ENCODE data around the gene MOB3C.
A peak's percentile ranks its signal among the peaks of the same experiment; 100 is the strongest.

The MOB3C gene

DNA sequence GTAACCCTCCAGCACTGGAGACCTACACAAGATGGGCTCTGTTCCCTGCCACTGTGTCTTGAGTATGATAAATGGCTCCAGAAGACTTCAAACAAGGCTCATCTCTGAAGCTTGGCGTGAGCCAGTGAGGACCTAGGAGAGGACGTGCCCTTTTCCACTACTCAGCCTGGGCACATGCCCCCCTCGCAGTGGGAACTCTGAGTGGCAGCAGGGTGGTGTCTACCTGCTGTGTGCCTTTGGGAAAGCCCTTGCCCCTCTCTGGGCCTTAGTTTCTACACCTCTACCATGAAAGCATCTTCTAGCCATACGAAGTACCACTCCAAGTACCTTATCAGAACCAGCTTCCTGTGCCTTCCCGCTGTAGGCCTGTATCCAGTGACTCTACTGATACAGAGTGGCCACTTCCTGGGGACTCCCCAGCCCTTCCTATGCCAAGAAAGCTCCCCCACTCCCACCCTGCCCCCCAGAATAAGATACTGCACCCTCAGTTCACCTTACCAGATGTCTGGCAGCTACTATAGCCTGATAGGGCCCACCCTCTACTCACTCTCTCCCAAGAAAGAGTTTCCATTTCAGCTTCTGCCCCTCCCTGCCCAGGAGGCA lies 3.1 kb upstream of the MOB3C start:
- H3K4me1 ChIP-seq, result peaks cover 71% of the 10 kb centered on the region
- no peaks in the 10 kb centered on the region for H4K20me1 ChIP-seq
- peak overlapping the region; percentile 62; the same call in 1 of the 2 replicates for H3K27ac ChIP-seq
- H3K9me3 ChIP-seq, result no peaks in the 10 kb centered on the region
- H3K9ac ChIP-seq, result 0 out of 2 replicates have a peak overlapping the region, but pooled peaks have one; percentile 21
- H3K4me3 ChIP-seq, result peak overlapping the region; percentile 24; the same call in 1 of the 2 replicates
- TF ChIP-seq Cebpa-rat (IDR thresholded peaks at IDR 0.05), result no peak
- no peaks in the 10 kb centered on the region for H3K27me3 ChIP-seq
- H3K4me2 ChIP-seq, result peak overlapping the region; percentile 97
- no peaks in the 10 kb centered on the region for H3K36me3 ChIP-seq

DNA sequence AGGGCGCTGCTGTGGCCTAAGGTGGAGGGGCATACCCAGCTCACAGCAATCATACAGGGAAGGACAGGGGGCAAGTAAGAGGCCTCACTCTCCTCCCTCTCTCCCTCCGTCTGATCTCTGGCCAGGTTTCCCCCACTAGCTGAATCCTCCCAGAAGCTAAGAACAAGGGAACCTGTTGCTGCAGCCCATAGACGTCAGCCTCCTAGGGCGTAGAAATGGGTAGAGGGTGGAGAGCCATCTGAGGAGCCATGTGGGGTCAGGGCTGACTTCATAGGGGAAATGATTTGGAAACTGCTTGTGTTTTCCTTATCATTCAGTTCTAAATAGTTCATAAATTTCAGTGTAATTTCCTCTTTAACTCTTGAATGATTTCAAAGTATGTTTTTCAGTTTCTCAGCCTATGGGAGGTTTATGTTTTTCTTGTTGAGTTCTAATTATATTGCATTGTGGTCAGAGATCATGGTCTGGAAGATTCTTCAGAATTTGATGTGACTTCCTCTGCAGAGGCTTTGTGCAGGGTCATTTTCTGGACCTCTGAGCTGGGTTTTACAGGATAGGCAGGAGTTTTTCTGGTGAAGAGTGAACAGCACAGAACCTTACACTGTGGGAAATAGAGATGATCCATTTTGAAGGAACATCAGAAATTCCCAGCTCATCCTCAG lies 2.3 kb upstream of the MOB3C start:
- H3K36me3 ChIP-seq, result no peaks in the 10 kb centered on the region
- H3K4me1 ChIP-seq, result peaks cover 76% of the 10 kb centered on the region
- H3K4me3 ChIP-seq, result peak overlapping the region; percentile 24; the same call in 1 of the 2 replicates
- no peaks in the 10 kb centered on the region for H4K20me1 ChIP-seq
- peak overlapping the region; percentile 62 for H3K27ac ChIP-seq
- H3K9ac ChIP-seq, result peak overlapping the region; percentile 21; the same call in 1 of the 2 replicates
- no peaks in the 10 kb centered on the region for H3K27me3 ChIP-seq
- H3K9me3 ChIP-seq, result no peaks in the 10 kb centered on the region
- H3K4me2 ChIP-seq, result peak overlapping the region; percentile 97
- no peak for TF ChIP-seq Cebpa-rat (IDR thresholded peaks at IDR 0.05)

DNA sequence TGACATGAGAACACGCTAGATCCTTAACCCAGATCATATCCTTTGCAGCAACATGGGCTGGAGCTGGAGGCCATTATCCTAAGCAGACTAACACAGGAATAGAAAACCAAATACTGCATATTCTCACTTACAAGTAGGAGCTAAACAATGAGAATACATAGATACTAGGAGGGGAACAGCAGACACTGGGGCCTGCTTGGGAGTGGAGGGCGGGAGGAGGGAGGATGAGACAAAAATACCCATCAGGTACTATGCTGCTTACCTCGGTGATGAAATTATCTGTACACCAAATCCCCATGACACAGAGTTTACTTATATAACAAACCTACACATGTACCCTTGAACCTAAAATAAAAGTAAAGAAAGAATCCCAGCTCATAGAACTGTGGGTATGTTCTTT lies 1.2 kb upstream of the MOB3C start:
- TF ChIP-seq Cebpa-rat (IDR thresholded peaks at IDR 0.05), result no peak
- Histone ChIP-seq H3K27me3 (no peaks in the 10 kb centered on the region), H3K9me3 (no peaks in the 10 kb centered on the region), H3K27ac (0 out of 2 replicates have a peak overlapping the region, but pooled peaks have one; percentile 62), H3K36me3 (no peaks in the 10 kb centered on the region), H3K9ac (no peak overlapping the region), H3K4me1 (peaks cover 79% of the 10 kb centered on the region), H4K20me1 (no peaks in the 10 kb centered on the region), H3K4me2 (peak overlapping the region; percentile 97), H3K4me3 (no peak overlapping the region)

DNA sequence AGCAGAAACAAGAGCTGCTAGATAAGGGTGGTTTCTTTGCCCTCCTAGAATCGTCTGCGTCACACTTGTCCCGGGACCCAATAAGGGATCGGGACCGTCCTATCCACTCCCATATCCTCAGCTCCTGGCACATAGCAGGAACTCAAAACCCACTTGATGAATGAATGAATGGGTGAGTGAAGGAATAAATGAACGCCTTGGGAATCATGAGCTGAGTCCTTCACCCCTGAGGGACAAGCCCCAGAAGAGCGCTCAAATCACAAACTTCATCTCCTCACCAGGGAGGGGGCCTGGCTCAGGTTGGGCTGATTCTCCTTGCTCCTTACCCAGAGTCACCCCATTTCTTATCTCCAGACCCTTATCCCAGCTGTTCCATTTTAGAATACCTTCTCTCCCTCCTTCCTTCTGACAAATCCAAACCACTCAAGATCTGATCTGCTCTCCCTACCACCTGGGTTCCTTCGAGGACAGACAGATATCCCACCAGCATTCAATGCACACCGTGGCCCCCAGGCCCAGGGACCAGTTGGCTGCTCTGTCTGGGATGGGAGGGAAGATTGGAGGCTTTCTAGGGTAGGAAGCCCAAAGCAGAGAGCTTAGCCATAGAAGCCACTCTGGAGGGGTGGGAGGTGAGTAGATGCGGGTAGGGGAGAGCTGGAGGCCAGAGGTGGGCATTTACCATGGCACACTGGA lies 643 bp upstream of the MOB3C start:
- H4K20me1 ChIP-seq, result no peaks in the 10 kb centered on the region
- no peaks in the 10 kb centered on the region for H3K9me3 ChIP-seq
- peak overlapping the region; percentile 97 for H3K4me2 ChIP-seq
- H3K27ac ChIP-seq, result peak overlapping the region; percentile 81
- H3K4me3 ChIP-seq, result peak overlapping the region; percentile 85
- TF ChIP-seq Cebpa-rat (IDR thresholded peaks at IDR 0.05), result no peak
- H3K9ac ChIP-seq, result peak overlapping the region; percentile 82
- H3K27me3 ChIP-seq, result no peaks in the 10 kb centered on the region
- H3K4me1 ChIP-seq, result peaks cover 85% of the 10 kb centered on the region
- H3K36me3 ChIP-seq, result no peaks in the 10 kb centered on the region

DNA sequence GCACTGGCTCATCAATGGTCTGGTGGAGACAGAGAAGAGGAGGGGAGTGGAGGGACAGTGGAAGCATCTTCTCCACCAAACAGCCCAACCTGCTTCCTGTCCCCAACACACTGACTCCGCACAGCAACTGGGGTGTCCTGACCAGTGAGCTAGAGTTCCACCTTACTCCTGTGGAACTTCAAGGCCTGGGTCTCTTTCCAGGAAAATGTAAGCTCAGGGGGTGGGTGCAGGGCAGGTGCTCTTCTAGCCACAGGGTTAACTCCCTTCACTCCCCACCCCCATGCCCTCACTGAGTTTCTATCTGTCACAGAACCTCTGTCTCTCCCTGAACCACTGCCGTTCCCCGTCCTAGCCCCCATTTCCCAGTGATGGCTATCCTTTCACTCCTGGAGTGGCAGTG lies 876 bp downstream of the MOB3C start:
- H3K4me1 ChIP-seq, result peaks cover 90% of the 10 kb centered on the region
- TF ChIP-seq Cebpa-rat (IDR thresholded peaks at IDR 0.05), result no peak
- peak overlapping the region; percentile 97 for H3K4me2 ChIP-seq
- no peaks in the 10 kb centered on the region for H3K27me3 ChIP-seq
- no peaks in the 10 kb centered on the region for H3K9me3 ChIP-seq
- no peaks in the 10 kb centered on the region for H3K36me3 ChIP-seq
- H3K4me3 ChIP-seq, result peak overlapping the region; percentile 85
- H3K9ac ChIP-seq, result peak overlapping the region; percentile 82
- H4K20me1 ChIP-seq, result no peaks in the 10 kb centered on the region
- peak overlapping the region; percentile 81 for H3K27ac ChIP-seq

DNA sequence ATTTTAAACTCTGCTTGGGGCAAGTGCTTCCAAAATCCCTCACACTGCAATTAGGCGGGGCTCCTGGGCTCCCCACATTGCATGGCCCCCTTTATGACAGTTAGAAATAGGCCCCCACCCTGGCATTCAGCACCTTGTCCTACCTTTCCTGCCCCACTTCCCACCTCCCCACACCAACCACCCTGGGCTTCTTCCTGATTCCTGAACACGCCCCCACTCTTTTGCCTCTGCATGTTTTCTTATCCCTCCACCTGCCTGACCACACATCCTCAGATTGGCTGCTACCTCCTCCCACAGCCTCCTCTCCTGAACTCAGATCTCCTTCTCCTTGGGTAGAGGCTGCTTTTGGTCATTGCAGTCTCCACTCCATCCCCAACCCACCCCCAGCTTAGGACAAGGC lies 1.5 kb downstream of the MOB3C start:
- Histone ChIP-seq H4K20me1 (no peaks in the 10 kb centered on the region), H3K36me3 (peaks cover under 1% of the 10 kb centered on the region; the same call in 1 of the 2 replicates), H3K4me1 (peaks cover 83% of the 10 kb centered on the region), H3K4me2 (peak overlapping the region; percentile 97), H3K9me3 (no peaks in the 10 kb centered on the region), H3K27me3 (no peaks in the 10 kb centered on the region), H3K27ac (no peak overlapping the region), H3K4me3 (no peak overlapping the region), H3K9ac (0 out of 2 replicates have a peak overlapping the region, but pooled peaks have one; percentile 82)
- no peak for TF ChIP-seq Cebpa-rat (IDR thresholded peaks at IDR 0.05)

DNA sequence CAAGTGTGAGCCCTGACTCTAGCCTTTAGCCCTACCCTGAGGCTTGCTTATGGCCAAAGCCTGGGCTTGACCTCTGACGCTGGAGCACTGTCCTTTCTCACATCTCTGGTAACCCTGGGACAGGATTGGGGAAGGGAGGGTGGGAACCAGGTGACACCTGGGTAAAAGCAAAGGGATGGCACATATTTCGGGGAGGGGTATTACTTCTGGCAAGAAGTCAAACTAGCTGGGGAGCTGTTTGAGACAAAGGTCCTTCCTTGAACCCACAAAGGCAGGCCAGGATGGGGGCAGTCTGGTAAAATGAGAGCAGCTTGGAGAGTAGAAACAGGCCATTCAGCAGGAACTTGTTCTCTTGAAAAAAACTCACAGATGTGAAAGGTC lies 2.0 kb downstream of the MOB3C start:
- H3K4me3 ChIP-seq, result no peak overlapping the region
- no peak for TF ChIP-seq Cebpa-rat (IDR thresholded peaks at IDR 0.05)
- H4K20me1 ChIP-seq, result no peaks in the 10 kb centered on the region
- no peaks in the 10 kb centered on the region for H3K27me3 ChIP-seq
- peak overlapping the region; percentile 97 for H3K4me2 ChIP-seq
- H3K9me3 ChIP-seq, result no peaks in the 10 kb centered on the region
- H3K4me1 ChIP-seq, result peaks cover 78% of the 10 kb centered on the region
- peaks cover 5% of the 10 kb centered on the region for H3K36me3 ChIP-seq
- H3K9ac ChIP-seq, result no peak overlapping the region
- H3K27ac ChIP-seq, result no peak overlapping the region

DNA sequence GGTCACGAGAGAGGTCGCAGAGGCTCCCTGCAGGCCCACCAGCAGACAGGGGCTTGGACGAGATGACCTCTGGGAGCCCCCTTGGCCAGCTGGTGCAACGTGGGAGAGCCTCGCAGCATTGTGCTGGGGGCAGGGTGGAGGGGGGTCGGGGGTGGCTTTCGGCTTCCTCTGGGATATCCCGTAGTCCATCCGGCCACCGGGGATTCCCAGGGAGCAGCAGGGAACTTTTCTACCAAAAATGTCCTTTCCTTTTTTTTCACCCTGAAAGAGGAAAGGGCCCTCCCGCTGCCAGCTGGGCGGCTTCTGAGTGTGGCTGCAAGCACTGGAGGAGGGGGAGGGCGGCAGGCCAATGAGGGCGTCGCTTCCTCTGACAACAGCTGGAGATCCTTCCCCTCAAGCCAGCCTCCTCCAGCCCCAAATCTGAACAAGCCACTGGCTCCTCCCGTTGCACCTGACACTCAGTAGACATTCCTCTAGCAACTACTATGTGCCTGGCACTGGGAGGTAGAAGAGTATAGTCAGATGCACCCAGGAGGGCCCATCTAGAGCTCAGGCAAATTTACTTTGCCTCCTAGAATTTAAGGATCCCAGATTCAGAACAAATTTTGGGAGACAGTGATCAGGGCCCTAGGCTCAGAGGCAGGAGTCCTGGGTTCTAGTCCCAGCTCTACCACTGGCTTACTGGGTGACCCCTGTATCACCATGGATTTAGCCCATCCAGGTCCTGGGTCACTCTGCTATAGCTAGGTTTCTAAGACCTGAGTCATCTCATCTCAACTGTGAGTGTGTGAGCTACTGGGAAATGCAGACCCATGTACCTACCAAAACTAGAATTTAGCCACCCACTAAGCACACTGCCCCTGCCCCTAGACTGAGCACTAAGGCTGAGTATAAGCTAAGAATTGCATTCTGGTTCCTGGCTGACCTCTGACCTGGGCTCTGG lies 2.7 kb downstream of the MOB3C start:
- H3K4me3 ChIP-seq, result 0 out of 2 replicates have a peak overlapping the region, but pooled peaks have one; percentile 26
- no peaks in the 10 kb centered on the region for H3K9me3 ChIP-seq
- H3K36me3 ChIP-seq, result peaks cover 12% of the 10 kb centered on the region
- peaks cover 72% of the 10 kb centered on the region for H3K4me1 ChIP-seq
- no peaks in the 10 kb centered on the region for H3K27me3 ChIP-seq
- H4K20me1 ChIP-seq, result no peaks in the 10 kb centered on the region
- H3K9ac ChIP-seq, result peak overlapping the region; percentile 56; the same call in 1 of the 2 replicates
- TF ChIP-seq Cebpa-rat (IDR thresholded peaks at IDR 0.05), result no peak
- peak overlapping the region; percentile 97 for H3K4me2 ChIP-seq
- peak overlapping the region; percentile 59; the same call in 1 of the 2 replicates for H3K27ac ChIP-seq

Measured in BLaER1 (cell line).